Skeletal muscle satellite cell (primary cell): ENCODE data around the gene TSPAN33.
A peak's percentile ranks its signal among the peaks of the same experiment; 100 is the strongest.
"Not testable (repeated sequence)": the region's sequence is repeated elsewhere in the genome, so short reads cannot be mapped to it uniquely, and the experiment has no call there.

Experiments used
- H3K27me3 ChIP-seq: 2 replicates; pipeline ENCODE4 v1.7.0; 2013; ENCODE audit warnings: low read length; ENCODE audit not compliant: control insufficient read depth, insufficient read depth
- H3K36me3 ChIP-seq: 2 replicates; pipeline ENCODE4 v1.7.0; 2013; ENCODE audit warnings: mild to moderate bottlenecking, control low read depth, low read length; ENCODE audit not compliant: insufficient read depth
- H3K4me1 ChIP-seq: 2 replicates; pipeline ENCODE4 v1.7.0; 2013; ENCODE audit warnings: low read length; ENCODE audit not compliant: control insufficient read depth, insufficient read depth
- H3K4me2 ChIP-seq: 2 replicates; pipeline ENCODE4 v1.7.0; 2013; ENCODE audit warnings: mild to moderate bottlenecking, low read length
- H3K4me3 ChIP-seq: 2 replicates; pipeline ENCODE4 v1.7.0; 2013; ENCODE audit warnings: low read length
- H3K9ac ChIP-seq: 2 replicates; pipeline ENCODE4 v1.7.0; 2013; ENCODE audit warnings: mild to moderate bottlenecking, low read depth, low read length, moderate library complexity
- H3K9me3 ChIP-seq: replicated peaks from 2 replicates; pipeline ENCODE4 v1.7.0; 2013; ENCODE audit warnings: mild to moderate bottlenecking, control low read depth, low read length
- small RNA-seq: library from RNA; depleted of rRNA; stranded (forward); fragments of <200 nt; gene quantifications from one replicate; pipeline ENCODE3, GENCODE V24; 2012

TSPAN33 gene

DNA sequence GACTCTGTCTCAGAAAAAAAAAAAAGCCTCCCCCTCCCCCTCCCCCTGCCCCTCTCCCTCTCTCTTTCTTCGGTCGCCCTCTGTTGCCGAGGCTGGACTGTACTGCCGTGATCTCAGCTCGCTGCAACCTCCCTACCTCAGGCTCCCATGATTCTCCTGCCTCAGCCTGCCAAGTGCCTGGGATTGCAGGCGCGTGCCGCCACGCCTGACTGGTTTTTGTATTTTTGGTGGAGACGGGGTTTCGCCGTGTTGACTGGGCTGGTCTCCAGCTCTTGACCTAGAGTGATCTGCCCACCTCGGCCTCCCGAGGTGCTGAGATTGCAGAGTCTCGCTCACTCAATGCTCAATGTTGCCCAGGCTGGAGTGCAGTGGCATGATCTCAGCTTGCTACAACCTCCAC is 71.2 kb downstream of the TSPAN33 start:
- H3K27me3 ChIP-seq, H3K4me2 ChIP-seq, H3K36me3 ChIP-seq, H3K9ac ChIP-seq, H3K4me1 ChIP-seq, H3K4me3 ChIP-seq, H3K9me3 ChIP-seq: not testable (repeated sequence)

GRCh38 chr7:129216101-129216715 is 71.7 kb downstream of the TSPAN33 start:
- not testable (repeated sequence) for H3K4me1 ChIP-seq, H3K4me3 ChIP-seq, H3K36me3 ChIP-seq, H3K27me3 ChIP-seq, H3K9me3 ChIP-seq, H3K9ac ChIP-seq, H3K4me2 ChIP-seq

GRCh38 chr7:129216821-129217416 is 72.4 kb downstream of the TSPAN33 start:
- H3K9me3 ChIP-seq, H3K4me1 ChIP-seq, H3K4me2 ChIP-seq, H3K27me3 ChIP-seq, H3K36me3 ChIP-seq, H3K4me3 ChIP-seq, H3K9ac ChIP-seq: not testable (repeated sequence)

DNA sequence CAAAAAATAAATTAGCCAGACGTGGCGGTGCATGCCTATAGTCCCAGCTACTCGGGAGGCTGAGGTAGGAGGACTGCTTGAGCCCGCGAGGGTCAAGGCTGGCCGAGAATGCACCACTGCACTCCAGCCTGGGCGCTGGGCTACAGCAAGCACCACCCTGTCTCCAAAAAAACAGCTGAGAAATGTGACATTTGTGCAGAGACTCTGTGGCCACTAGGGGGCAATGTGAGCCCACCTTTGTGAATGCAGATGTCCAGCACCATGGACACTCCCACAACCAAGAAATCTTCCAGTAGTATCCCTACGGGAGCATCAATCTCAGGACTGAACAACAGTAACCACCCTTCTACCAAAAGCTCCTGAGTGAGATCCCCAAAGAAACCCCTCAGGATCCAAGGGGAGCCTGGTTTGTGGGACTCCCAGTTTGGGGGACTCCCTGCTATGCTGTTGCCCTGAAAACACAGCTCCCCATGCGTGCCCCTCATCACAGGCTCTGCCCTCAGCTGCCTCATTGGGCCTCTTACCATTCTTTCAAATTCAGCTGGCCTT is 74.1 kb downstream of the TSPAN33 start:
- H3K9me3 ChIP-seq: no peaks in the 10 kb centered on the region
- no peaks in the 10 kb centered on the region for H3K36me3 ChIP-seq
- no peaks in the 10 kb centered on the region for H3K4me1 ChIP-seq
- no peak overlapping the region for H3K4me2 ChIP-seq
- H3K4me3 ChIP-seq: no peak overlapping the region
- no peak overlapping the region for H3K9ac ChIP-seq
- H3K27me3 ChIP-seq: peaks cover 3% of the 10 kb centered on the region

GRCh38 chr7:129219166-129219565 is 74.7 kb downstream of the TSPAN33 start:
- not testable (repeated sequence) for H3K4me1 ChIP-seq, H3K4me2 ChIP-seq, H3K9me3 ChIP-seq, H3K9ac ChIP-seq, H3K27me3 ChIP-seq, H3K36me3 ChIP-seq, H3K4me3 ChIP-seq

Small RNA genes lying within 50 kb of the gene (small RNA-seq; reads per million reads assigned to genes)
- gene RNY1P11: 18.6 reads per million, percentile 93 among the genes with 10 or more reads in this experiment
